ENCODE measurements around the gene FAM120B.
"Not testable (repeated sequence)": the region's sequence is repeated elsewhere in the genome, so short reads cannot be mapped to it uniquely, and the experiment has no call there.

Gene FAM120B

GRCh38 chr6:170347091-170347490, 40.5 kb downstream of the FAM120B start:
- peak; percentile 64 for DNase-seq (ENCODE audit: low read depth)
- TF ChIP-seq, protein P1, sequence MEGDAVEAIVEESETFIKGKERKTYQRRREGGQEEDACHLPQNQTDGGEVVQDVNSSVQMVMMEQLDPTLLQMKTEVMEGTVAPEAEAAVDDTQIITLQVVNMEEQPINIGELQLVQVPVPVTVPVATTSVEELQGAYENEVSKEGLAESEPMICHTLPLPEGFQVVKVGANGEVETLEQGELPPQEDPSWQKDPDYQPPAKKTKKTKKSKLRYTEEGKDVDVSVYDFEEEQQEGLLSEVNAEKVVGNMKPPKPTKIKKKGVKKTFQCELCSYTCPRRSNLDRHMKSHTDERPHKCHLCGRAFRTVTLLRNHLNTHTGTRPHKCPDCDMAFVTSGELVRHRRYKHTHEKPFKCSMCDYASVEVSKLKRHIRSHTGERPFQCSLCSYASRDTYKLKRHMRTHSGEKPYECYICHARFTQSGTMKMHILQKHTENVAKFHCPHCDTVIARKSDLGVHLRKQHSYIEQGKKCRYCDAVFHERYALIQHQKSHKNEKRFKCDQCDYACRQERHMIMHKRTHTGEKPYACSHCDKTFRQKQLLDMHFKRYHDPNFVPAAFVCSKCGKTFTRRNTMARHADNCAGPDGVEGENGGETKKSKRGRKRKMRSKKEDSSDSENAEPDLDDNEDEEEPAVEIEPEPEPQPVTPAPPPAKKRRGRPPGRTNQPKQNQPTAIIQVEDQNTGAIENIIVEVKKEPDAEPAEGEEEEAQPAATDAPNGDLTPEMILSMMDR (IDR thresholded peaks at IDR 0.05; ENCODE audit: insufficient read depth, low read depth, low read length, missing control alignments) = no peak

GRCh38 chr6:170347975-170348374, 41.4 kb downstream of the FAM120B start:
- DNase-seq (ENCODE audit: low read depth) = no peak
- TF ChIP-seq, protein P1 (IDR thresholded peaks at IDR 0.05; ENCODE audit: insufficient read depth, low read depth, low read length, missing control alignments) = no peak
- H3K4me3 ChIP-seq (ENCODE audit: low read depth, low read length) = no peak overlapping the region

More at GRCh38 chr6:170347091-170347490, 40.5 kb downstream of the FAM120B start:
- no peak overlapping the region for H3K4me3 ChIP-seq (ENCODE audit: low read depth, low read length)

GRCh38 chr6:170351456-170351855, 44.9 kb downstream of the FAM120B start:
- not testable (repeated sequence) for H3K4me3 ChIP-seq (ENCODE audit: low read depth, low read length); DNase-seq (ENCODE audit: low read depth)

- DNase-seq (ENCODE audit: low read depth); H3K4me3 ChIP-seq (ENCODE audit: low read depth, low read length): not testable (repeated sequence)
Observed at GRCh38 chr6:170355190-170355589, 48.6 kb downstream of the FAM120B start.

DNA sequence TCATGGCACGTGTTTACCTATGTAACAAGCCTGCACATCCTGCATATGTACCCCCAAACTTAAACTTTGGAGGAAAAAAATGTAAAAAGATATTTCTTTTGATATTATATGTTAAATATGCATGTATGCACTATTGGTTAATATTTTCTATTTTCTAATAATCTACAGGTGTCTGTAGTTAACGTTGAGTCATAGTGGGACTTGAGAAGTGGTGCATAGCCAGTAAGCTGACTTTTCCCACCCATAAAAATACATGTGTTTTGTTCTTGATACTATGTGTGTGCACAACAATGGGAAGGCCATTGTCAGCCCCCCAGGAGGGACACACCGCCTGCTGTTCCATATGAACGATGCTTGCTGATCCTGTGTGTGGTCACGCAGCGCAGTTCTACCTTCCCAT, 49.1 kb downstream of the FAM120B start:
- no peak for DNase-seq (ENCODE audit: low read depth)
- TF ChIP-seq, protein P1 (IDR thresholded peaks at IDR 0.05; ENCODE audit: insufficient read depth, low read depth, low read length, missing control alignments) = no peak
- H3K4me3 ChIP-seq (ENCODE audit: low read depth, low read length) = no peak overlapping the region

GRCh38 chr6:170357812-170358211, 51.3 kb downstream of the FAM120B start:
- DNase-seq (ENCODE audit: low read depth) = no peak

DNA sequence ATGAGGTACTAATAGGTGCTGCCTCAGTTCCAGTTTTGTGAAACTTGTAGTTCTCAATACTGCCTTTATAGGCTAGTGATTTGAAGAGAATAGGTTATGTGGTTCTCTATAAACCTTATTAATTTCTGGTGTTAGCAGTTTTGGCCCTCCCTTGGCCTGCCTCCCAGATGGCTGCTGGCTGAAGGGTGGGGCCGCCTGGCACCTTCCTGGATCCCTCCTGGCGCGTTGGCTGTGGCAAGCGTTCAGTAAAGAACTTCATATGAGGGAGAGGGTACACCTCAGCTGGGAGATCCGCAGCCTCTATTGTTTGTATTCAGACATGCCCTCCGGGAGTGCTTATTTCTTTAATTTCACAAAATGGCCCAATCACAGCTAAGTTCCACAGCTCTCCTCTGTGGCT, 51.9 kb downstream of the FAM120B start:
- no peak overlapping the region for H3K4me3 ChIP-seq (ENCODE audit: low read depth, low read length)
- TF ChIP-seq, protein P1 (IDR thresholded peaks at IDR 0.05; ENCODE audit: insufficient read depth, low read depth, low read length, missing control alignments) = no peak
- DNase-seq (ENCODE audit: low read depth) = no peak

More at GRCh38 chr6:170357812-170358211, 51.3 kb downstream of the FAM120B start:
- H3K4me3 ChIP-seq (ENCODE audit: low read depth, low read length) = no peak overlapping the region
- TF ChIP-seq, protein P1 (IDR thresholded peaks at IDR 0.05; ENCODE audit: insufficient read depth, low read depth, low read length, missing control alignments) = no peak

DNA sequence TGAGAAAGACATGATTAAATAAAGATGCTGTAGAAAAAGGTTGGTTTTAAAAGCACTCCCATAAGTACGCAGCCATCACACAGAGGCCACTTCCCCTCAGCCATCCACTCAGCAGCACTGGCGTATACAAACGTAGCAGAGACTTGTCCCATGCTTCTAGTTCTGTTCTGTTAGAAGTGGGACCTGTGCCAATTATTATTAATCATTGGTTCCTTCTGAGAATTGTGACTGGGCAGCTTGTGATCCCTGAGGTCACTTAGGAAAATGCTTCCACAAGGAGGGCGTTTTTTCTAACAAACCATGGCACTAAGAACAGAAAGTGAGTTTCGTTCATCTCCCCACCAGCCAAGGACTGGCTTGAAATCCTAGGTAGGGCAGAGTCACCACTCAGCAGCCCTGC, 53.9 kb downstream of the FAM120B start:
- TF ChIP-seq, protein P1 (IDR thresholded peaks at IDR 0.05; ENCODE audit: insufficient read depth, low read depth, low read length, missing control alignments) = no peak
- H3K4me3 ChIP-seq (ENCODE audit: low read depth, low read length) = no peak overlapping the region
- DNase-seq (ENCODE audit: low read depth) = no peak
